SW480 (cell line): ENCODE data around the gene JUP.

ENCODE experiments used
- DNase-seq: peaks from one replicate; pipeline ENCODE4 v3.0.0-alpha.2; 2016; ENCODE audit warnings: low spot score

JUP gene

DNA sequence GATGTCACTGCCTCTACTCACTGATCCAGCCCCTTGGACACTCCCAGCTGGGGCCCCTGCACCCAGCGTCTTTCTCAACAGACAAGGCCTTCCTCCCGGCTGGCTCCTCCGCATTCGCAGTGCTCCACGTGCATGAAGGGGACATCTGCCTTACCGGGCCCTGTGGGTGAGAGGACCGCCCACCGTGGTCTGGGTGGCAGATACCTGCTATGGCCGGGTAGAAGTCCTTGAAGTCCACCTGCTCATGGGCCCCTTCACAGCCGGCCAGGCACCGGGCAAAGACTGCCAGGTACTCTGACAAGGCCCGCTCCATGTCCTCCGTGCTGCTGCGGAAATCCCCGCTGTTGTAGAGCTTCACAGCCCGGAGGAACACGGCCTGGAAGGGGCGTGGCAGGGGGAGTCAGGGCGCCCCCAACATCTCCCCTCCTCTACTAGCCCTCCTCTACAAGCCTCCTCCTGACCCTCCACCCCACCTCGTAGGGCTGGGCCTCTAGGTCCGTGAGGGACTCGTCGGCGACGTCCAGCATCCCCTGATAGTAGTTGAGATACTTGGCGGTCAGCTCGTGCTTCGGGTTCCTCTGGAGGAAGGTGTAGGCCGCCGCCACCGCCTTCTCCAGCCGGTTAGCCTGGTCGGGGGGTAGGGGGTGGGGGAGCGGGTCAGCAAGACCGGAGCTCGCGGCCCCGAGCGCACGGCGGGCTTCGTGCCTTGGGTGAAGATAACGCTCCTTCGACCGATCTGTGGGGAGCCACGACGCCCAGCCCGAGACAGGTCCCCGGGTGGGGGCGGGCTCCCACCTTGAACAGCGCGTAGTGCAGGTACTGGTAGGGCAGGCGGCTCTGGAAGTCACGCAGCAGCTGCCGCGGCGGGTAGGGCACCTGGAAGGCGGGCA lies 24.4 kb upstream of the JUP start:
- DNase-seq, result no peak

DNA sequence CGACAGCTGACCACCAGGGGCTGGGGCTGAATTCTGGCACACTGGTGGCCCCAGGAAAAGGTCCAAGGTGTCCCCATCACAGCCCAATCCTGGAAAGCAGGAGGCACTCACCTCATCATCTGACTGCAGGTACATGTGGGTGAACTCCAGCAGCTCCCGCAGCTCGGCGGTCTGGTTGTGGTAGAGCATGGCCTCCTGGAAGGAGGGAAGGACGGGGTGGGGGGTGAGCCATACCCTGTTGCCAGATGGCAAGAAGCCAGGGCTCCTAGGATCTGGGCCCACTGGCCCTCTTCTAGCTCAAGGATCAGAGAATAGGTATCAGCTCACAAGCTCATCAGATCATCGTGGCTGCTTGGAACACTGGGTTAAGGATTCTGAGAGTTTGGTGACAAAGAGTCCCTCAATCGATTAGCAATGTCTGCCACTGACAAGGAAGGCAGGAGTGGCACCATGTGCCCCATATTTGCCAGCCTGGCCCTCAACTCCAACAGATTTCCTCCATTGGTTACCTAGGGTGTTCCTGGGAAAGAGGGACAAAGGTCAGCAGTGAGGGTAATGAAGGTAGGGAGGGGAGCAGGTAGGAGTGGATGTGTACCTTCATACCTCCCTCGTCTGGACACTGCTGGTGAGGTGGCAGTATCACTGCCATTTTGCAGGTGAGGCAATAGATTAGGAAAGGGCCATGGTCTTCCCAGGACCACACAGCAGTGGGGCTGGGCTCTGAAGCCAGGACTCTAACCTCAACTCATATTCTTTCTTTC lies 20.4 kb upstream of the JUP start:
- no peak for DNase-seq

DNA sequence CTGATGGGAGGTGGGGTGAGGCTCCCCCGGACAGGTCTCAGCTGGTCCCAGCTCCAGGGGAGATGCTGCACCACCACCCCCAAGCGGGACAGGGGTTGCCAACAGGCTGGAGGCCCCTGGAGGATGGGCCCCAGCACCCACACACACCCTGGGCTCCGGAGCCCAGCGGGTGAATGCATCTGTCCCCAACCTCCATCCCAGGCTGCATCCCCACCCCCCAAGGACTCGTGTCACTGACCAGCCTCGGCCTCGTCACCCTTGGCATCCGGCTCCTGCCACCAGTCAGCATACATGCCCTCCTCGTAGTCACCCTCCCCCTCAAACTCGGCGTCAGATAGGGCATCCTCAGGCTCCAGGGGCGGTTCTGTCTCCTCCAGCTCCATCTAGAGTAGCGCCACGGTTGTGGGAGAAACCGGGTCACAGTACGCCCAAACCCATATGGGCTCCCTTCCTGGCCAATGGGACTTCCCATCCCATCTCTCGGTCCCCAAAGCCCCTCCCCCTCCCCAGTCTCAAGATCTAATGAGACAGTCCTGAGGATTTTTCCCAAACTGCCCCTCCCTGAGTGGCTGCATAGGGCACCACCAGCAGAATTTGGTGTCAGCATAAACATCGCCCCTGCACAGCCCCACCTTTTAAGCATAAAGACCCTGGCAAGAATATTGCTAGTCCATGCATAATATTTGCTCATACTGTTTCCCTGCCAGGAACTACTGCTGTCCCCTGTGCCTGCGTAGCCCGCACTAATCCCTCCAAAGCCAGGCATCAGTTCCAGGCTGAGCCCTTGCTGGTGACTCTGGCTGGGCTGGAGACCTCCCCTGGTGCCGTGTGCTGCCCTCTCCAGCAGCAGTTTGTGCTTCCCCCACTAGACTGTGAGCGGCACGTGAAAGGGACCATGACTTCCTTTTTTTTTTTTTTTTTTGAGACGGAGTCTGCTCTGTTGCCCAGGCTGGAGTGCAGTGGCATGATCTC lies 16.8 kb upstream of the JUP start:
- DNase-seq, result no peak

DNA sequence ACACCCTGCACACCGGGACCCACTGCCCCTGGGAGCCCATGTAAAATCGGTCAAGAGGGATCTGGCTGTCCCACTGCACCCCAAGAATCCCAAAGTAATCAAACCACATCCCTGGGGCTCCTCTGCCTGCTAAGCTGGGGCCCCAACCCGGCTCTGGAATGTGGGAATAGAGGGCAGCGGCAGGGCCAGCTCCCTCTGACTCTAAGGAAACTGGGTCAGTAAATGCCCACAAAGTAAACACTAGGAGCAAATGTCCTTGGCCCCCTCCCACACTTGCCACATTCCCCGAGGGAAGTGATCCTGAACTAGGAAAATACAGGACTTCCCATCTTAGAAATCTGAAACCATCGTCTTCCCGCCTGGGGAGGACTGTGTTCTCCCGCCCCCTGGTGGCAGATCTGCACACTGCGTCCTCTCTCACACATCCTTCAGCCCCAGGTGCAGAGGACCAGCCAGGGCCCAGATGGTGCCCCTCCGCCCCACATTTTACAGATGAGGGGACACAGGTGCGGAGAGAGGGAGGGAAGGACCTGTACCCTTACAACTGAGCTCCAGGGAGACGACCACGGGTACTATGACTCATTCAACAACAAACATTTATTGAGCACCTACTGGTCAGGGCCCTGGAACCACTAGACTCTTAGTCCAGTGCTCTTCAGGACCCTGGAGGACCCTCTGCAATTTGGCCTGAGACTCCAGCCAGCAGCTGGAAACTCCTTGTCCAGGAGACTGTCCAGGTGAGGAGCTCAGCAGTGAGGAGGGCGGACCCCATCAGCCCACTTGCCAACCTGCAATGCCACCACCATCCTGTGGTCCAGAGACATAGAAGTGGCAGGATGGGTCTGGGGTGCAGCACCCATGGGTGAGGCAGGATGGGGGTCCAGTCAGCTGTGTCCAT lies 15.1 kb upstream of the JUP start:
- peak; percentile 86 for DNase-seq

DNA sequence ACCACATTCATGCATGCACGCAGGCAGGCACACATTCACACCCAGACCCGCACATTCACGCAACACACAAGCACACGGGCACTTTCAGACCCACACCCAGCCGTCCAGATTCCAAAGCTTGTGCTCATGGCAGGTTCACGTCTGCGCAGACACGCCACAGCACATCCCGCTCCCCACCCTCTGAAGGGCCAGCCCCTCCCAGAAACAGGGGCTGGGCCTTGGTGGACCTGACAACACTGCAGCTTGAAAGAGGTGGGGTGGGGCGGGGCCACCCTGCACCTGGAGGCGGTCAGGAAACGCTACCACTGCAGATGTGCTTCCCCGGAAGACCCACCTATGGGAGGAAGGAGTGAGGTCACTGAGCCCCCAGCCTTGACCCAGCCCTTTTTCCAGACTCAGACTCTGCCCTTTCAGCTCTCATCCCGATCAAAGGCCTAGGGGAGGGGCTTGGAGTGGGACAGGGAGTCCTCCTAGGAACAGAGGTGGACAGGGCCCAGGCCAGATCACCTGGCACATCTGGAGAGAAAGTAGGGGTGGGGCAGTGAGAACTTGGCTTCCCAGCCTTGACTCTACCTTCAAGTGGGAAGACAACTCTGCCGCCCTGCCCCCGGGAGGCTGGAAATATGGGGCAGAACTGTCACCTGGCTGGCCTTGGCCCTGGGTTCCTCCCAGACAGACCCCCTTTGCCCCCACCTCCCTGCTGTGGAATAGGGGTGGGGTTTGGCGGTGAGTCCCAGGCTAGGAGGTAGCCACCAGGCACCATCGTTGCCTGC lies 14.3 kb upstream of the JUP start:
- DNase-seq, result peak; percentile 99

DNA sequence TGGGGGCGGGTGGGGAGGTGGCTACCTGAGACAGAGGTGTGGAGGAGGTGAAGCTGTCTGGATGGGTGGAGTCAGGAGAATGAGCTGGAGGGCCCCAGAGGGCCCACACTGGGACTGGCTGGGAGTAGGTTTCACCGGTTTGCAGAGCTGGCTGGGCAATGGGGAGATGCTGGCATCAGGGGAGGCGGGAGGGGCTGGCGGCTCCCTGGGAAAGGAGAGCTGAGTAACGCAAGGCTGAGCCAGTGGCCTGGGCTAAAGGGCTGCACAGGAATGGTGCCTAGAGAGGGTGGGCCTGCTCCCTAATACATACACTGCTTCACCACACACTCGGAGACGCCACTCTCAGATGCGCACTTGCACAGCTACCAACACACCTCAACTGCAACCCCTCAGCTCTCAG lies 12.9 kb upstream of the JUP start:
- peak; percentile 41 for DNase-seq

DNA sequence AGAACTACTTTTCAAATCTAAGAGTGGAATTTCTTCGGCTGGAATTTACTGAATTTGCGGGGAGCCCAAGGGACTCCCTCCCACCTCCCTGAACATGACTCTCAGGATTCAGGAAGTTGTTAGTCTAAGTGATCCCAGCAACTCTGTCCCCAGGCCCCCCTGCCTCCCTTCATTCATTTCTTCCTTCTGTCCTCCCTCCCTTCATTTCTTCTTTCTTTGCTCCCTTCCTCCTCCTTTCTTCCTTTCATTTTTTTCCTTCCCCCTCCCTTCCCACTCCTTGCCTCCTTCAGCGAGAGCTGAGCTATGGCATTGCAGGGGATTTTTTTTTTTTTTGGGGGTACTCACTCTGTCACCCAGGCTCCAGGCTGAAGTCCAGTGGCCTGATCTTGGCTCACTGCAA lies 10.9 kb upstream of the JUP start:
- no peak for DNase-seq

DNA sequence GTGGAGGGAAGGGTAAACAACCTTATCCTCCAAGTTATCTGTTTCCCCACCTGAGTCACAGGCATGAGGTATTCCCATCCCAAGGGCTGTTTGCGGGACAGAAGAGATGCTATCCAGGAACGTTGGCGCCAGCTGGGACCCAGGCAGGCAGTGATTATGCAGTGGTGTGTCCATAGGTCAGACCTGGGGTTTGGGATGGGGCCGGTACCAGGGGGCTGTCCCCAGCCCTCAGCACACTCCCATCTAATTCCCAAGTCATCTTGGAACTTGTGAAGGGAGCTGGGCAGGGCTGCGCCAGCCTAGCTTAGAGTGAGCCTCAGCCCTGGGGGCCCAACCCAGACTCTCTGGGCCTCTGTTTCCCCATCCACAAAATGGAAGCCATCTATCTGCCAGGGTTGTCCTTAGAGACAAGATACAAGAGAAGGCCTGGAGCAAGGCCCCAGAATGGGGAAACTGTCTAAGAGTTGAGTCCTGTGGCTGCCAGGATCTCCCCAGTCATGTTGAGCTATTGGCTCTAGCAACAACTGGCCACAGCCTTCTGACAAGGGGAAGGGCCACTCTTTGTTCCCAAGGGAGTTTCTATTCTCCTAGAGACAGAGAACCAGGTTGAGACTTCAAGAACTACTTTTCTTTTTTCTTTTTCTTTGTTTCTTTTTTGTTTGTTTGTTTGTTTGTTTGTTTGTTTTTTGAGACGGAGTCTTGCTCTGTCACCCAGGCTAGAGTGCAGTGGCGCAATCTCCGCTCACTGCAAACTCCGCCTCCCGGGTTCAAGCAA lies 9.8 kb upstream of the JUP start:
- no peak for DNase-seq

DNA sequence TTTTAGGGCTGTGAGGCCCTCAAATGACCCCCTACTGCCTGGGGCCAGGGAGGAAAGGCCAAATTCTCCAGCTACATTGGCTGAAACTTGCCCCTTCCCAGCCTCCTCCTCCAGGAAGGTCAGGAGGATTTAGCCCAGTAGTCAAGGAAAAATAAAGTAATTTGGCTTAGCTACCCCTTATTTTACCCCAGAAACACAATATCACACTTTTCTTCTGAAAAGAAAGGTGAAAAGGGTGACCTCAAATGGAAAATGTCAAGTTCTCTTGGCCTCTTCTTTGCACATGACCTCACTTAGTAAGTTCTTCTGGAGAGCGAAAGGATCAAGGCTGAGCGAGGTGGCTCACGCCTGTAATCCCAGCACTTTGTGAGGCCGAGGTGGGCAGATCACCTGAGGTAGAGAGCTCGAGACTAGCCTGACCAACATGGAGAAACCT lies 8.0 kb upstream of the JUP start:
- DNase-seq, result no peak

DNA sequence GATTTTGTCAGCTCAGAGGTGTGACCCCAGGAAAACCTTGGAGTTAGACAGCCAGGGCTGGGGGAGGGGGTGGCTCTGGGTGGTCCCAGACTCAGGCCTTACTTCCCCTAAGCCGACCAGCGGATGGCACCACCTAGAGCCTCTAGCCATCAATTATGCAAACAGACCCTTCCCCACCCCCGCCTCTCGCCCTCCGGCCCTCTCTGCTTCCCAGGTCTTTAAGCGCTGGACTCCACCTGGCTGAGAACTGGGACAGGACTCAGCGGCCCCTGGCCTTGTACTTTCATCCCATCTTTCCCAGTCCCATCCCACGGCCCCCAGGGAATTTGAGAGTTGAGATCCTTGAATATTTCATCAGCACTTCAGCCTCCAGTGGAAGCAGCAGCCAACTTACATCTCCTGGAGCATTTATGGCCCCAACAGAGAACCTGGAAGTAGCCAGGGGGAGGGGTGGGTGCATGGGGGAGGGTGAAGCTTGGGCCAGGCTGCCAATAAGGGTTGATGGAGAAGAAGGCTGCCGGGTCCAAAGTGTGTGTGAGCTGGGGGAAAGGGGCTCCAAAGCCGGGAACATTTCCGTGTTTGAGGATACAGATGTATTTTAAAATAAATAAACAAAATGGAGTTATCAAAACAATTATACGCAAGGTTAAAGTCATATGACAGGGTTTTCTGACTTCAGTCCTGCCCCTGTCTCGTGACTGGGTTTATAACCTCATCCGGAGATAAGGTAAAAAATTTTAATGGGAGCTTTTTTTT lies 7.5 kb upstream of the JUP start:
- DNase-seq, result peak; percentile 42

DNA sequence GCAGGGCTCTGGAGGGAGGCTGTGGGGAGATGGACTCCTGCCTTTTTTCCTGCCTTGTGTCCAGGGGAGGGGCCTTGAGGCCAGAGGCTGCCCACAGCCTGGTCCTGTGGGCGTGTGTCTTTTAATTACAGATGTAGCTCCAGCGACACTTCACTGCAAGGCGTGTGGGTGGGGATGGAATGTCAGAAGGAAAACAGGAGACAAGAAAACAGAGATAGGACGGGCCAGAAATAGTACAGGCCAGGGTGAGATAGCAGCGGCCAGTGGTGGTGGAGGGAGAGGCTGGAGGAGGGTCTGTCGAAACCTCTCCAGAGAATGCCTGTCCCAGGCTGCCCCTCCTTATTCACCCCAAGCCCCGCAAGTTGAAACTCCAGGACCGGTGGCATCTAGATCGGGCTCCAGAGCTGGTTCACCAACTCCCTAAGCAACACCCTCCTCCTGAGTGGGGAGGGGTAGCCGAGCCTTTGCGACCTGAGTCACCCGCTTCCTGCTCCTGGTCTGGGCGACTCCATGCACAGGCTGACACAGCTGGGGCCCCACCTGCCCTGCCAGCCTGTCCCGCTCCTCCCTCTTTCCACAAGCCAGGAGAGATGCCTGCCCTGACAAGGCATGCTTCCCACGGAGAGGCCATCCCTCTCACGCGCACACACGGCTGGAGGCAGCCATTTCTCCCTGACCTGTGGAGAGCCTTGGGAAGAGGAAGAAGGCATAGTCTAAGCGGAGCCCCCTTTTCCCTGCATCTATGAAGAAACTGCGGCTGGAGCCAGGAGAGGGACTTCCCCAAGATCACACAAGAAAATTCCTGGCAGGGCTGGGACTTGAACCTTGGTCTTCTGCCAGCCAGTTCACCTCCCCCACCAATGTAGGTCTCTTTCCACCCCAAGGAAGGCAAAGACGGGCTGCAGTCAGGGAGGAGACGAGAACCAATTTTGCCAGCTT lies 6.6 kb upstream of the JUP start:
- peak; percentile 98 for DNase-seq

DNA sequence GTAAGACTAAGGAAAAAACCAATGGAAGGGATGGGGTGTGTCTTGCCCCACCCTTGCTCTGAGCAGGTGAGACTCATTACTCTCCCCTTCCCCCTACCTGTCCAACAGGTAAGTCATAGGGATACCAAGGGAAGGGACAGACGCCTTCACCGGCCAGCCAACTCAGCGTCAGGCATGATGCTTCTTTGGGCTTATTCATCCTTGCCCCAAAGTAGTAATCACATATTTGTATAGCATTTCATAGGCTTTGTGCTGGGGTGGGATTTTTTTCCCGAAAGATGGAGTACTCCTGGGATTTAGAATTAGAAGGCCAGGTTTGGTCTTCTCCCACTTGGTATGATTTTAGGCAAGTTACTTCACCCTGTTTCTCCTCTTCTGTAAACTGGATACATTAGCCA lies 509 bp upstream of the JUP start:
- DNase-seq, result no peak

DNA sequence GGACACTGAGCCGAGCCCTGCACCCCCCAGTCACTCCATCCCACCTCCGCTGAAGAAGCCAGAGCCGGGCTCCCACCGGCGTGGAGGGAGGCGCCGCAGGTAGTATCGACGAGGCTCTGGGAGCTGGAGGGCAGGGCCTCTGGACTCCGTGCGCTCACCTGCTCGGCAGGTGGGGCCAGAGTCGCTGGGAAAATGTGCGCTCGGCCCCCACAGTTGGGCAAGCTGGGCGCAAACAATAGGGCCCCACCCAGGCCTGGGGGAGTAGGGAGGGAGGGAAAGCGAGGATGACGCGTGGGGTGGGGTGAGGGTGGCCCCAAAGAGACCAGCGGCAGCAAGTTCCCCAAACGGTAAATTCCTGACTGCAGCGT lies 668 bp downstream of the JUP start:
- DNase-seq, result peak; percentile 84

DNA sequence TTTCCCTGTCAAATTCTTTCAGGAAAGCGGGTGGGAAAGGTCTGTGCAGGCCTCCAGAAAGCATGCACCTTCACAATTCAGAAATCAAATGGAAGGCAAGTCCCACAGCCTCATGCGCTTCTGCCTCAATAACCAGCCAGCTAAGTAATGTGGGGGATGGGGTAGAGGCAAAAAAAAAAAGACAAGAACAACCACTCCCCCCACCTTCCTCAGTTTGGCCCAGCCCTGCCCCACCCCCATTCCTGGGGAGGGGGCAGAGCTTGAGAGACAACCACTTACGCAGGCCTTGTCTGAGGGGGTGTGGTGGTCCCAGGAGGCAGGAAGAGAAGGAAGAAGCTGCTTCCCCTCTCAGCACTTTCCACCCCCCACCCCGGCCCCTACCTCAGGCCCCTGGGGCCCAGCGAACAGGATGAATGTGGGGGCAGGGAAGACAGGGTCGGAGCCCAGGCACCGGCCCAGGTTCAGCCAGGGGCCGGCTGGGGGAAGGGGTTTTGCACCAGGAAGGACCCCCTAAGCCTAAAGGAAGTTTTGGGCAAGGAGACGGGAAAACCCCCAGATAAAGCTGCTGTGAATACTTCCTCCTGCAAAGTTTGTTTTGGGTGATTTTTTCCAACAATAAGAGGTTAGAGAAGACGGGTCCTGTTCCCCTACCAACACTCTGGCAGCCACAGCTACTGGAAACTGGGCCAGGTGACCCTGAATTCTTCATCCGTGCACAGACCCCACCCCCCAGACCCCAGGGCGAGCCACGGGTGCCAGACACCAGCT lies 1.2 kb downstream of the JUP start:
- peak; percentile 46 for DNase-seq

DNA sequence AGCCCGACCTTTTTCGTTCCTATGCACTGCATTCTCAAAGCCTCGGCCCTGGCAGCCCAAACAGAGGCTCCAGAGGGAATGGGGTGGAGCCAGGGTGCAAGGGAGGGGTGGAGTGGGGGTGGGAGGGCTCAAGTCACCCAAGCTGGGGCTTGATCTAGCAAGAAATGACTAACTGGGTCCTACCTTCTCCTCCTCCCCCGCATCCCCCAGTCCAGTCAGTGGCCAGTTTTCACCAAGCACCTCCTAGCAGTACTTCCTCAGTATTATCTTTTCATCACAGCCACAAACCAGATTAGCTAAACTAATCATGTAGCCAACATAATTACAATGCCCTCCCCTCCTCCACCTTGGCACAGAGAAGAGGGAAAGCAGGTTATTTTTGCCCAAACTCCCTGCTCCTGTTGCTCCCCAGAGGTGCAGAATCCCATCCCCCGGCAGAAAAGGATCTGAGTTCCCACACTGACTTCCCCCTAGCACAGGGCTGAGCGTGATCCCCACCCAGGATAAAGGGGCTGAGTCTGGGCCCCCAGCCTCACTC lies 2.2 kb downstream of the JUP start:
- DNase-seq, result peak; percentile 79

DNA sequence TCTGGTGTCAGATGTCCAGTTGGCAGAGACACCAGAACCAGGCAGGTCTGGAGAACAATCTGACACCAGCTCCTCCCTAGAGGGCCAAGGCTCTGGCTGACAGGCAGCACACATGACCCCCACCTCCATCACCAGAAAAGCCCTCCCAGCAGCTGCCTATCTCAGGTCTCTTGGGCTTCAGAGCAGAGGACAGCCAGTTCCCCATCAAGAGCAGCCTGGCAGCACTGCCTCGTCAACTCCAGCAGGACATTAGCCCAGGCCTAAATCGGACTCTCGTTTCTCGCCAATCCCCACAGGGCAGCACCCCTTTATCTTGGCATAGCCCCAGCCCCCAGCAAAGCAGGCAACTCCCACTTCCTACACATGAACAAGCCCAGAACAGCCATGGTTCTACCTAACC lies 4.4 kb downstream of the JUP start:
- DNase-seq, result no peak
